Uterus (tissue), 4 donors: ENCODE data around the gene APOBEC2. TPM values are rescaled to one million over a fixed set of nuclear protein-coding genes. Genes with fewer than 3 reads are reported as not detected.

Source experiments
- DNase-seq, 2 donors: peaks; one replicate each; pipeline ENCODE4 v3.0.0-alpha.2; 2019 to 2020
- H3K27ac ChIP-seq, 2 donors: fragments of 200-600 bp; sonication (generic); 1 replicate in 1 of 2; 2 replicates in 1 of 2; pipeline ENCODE4 v1.5.1; 2016 to 2018
- H3K27me3 ChIP-seq, 2 donors: fragments of 200-600 bp; sonication (generic); one replicate each; pipeline ENCODE4 v1.5.1; 2018 to 2019; ENCODE audit warnings: control low read depth in 1 of 2
- H3K36me3 ChIP-seq, 2 donors: fragments of 200-600 bp; sonication (generic); one replicate each; pipeline ENCODE4 v1.5.1; 2019; ENCODE audit warnings: control low read depth in 1 of 2
- H3K4me1 ChIP-seq, 2 donors: fragments of 200-600 bp; sonication (generic); one replicate each; pipeline ENCODE4 v1.5.1; 2018 to 2019; ENCODE audit warnings: control low read depth in 1 of 2
- H3K4me3 ChIP-seq, 2 donors: fragments of 200-600 bp; sonication (generic); 1 replicate in 1 of 2; 2 replicates in 1 of 2; pipeline ENCODE4 v1.5.1; 2018 to 2019; ENCODE audit warnings: mild to moderate bottlenecking in 1 of 2
- H3K9me3 ChIP-seq, 2 donors: fragments of 200-600 bp; sonication (generic); one replicate each; pipeline ENCODE4 v1.5.1; 2019; ENCODE audit warnings: control low read depth in 1 of 2
- CTCF ChIP-seq, 4 experiments: fragments of 200-600 bp in 2 of 4; fragments of 450-650 bp in 2 of 4; sonication (generic) in 2 of 4; IDR thresholded peaks; one replicate each; pipeline ENCODE4 v1.5.1; 2016 to 2019; ENCODE audit warnings: antibody characterized with exemption in 4 of 4, mild to moderate bottlenecking in 2 of 4, moderate library complexity in 1 of 4
- POLR2A ChIP-seq, 2 donors: fragments of 450-650 bp; IDR thresholded peaks; one replicate each; pipeline ENCODE4 v1.6.1; 2016; ENCODE audit warnings: antibody characterized with exemption in 2 of 2, mild to moderate bottlenecking in 1 of 2, moderate library complexity in 1 of 2
- intact Hi-C: fragments of 100-400 bp; cut with DNase I; formaldehyde crosslinking; loops from one replicate; pipeline ENCODE4 v1.15.1; 2023; ENCODE audit warnings: low total_unique reads
- total RNA-seq, 4 donors: library from RNA; depleted of rRNA in 3 of 4; stranded (reverse); fragments of >200 nt in 3 of 4; gene quantifications; one replicate each; pipeline versions ENCODE4 v1.1.0 to v1.2.4, GENCODE V29; 2014 to 2023
- donor health status: DM: yes; HTN: yes; CAD: no.

The APOBEC2 gene
- total RNA-seq, 4 donors from 2014 or later = not detected

DNA sequence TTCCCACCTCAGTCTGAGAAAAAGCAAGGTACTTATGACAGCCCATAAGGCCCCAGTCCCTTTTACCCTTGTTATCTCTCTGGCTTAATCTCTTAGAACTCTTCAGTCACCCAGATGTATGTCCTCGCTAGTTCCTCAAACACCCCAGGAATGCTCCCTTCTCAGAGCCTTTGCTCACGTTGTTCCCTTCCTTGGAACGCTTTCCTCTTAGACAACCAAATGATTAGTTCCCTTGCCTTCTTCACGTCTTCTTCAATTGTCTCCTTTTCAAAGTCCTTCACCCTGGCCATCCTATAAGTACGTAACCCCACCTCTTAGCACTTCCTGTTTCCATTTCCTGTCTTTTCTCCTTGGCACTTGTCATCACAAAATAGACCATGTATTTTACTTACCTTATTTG is 1.1 kb upstream of the APOBEC2 start:
- H3K9me3 ChIP-seq = no peaks in the 10 kb centered on the region
- no peaks in the 10 kb centered on the region for H3K27me3 ChIP-seq
- H3K4me1 ChIP-seq = no peaks in the 10 kb centered on the region
- H3K36me3 ChIP-seq = no peaks in the 10 kb centered on the region
- TF ChIP-seq POLR2A (IDR thresholded peaks at IDR 0.05) (no peak), CTCF (IDR thresholded peaks at IDR 0.05) (no peak)
- no peak overlapping the region for H3K27ac ChIP-seq
- H3K4me3 ChIP-seq = no peak overlapping the region
- DNase-seq = no peak
- intact Hi-C loops = no loop called here

DNA sequence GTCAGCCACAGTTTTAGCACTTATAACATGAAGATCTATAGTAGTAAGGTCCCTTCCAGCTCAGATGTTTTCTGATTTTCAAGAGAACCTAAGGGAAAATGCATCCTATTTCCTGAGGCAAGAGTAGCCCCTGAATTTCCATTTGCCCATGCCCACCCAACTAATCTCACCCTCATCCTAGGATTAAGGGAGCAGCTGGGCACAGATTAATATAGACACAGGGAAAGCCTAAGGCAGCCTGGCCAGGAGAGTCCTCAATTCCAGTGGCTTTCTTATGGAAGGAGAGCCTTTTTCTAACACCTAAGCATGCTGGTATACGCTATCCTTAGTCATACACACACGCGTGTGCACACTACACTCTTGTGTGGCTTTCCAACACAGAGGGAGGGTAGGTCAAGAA is 1.5 kb downstream of the APOBEC2 start:
- Histone ChIP-seq H3K27ac (no peak overlapping the region), H3K4me3 (no peak overlapping the region), H3K27me3 (no peaks in the 10 kb centered on the region), H3K4me1 (no peaks in the 10 kb centered on the region), H3K36me3 (no peaks in the 10 kb centered on the region), H3K9me3 (no peaks in the 10 kb centered on the region)
- intact Hi-C loops = no loop called here
- TF ChIP-seq CTCF (IDR thresholded peaks at IDR 0.05) (no peak), POLR2A (IDR thresholded peaks at IDR 0.05) (no peak)
- no peak for DNase-seq

DNA sequence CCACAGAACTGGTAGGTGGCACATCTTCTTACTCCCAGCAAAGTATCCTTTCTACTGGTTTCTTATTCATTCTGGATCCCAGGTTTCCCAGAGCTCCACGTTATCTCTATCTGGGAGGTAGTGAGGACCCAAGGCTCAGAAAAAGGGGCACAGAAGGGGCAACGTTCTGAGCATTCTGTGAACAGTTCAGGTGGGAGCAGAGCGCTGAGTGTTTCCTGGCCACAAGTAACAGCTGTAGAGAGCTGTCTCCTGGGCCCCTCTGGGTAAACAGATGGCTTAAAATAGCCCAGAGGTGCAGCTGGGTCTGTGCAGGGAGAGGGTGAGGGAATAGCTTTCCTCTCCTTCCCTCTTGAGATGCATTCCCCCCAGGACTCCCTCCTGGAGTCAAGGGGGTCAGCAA is 2.1 kb downstream of the APOBEC2 start:
- no peak for TF ChIP-seq CTCF (IDR thresholded peaks at IDR 0.05)
- no peak for TF ChIP-seq POLR2A (IDR thresholded peaks at IDR 0.05)
- no peak overlapping the region for H3K4me3 ChIP-seq
- H3K27me3 ChIP-seq = no peaks in the 10 kb centered on the region
- no peaks in the 10 kb centered on the region for H3K9me3 ChIP-seq
- H3K27ac ChIP-seq = no peak overlapping the region
- no peak for DNase-seq
- H3K4me1 ChIP-seq = no peaks in the 10 kb centered on the region
- no peaks in the 10 kb centered on the region for H3K36me3 ChIP-seq
- intact Hi-C loops = no loop called here

DNA sequence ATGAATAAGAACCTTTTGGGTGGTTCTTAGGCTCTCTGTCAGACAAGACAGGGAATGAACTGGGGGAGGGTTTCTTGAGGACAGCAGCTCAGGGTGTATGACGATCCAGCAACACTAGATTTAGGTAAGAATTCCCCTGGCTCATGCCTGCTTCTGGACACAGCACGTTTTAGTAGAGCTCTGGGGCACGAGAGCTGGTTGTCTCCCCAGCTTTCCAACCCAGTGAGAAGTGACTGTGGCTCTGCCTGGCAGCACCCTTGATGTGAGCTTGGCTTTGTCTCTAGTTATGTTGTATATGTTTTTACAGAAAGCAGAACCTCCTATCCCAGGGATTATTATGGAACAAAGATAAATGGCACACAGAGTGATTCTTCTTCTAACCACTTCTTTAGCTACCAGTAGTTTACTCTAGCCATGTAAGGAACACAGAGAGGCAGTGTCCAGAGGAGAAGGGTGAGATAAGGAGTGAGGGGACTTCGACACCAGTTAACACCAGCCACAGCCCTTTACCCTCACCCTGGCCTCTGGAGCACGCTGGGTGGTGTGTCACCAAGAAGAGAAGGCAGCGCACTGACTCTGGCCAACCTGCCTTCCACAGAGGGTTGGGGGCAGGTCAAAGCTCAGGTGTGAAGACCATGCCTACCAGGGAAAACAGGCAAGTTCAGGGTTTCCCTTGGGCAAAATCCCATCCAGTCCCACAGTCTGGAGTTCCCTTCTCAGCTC is 3.9 kb downstream of the APOBEC2 start:
- Histone ChIP-seq H3K27ac (no peak overlapping the region), H3K9me3 (no peaks in the 10 kb centered on the region), H3K27me3 (no peaks in the 10 kb centered on the region), H3K36me3 (no peaks in the 10 kb centered on the region), H3K4me1 (no peaks in the 10 kb centered on the region), H3K4me3 (no peak overlapping the region)
- intact Hi-C loops = no loop called here
- TF ChIP-seq CTCF (IDR thresholded peaks at IDR 0.05) (no peak), POLR2A (IDR thresholded peaks at IDR 0.05) (no peak)
- no peak for DNase-seq

DNA sequence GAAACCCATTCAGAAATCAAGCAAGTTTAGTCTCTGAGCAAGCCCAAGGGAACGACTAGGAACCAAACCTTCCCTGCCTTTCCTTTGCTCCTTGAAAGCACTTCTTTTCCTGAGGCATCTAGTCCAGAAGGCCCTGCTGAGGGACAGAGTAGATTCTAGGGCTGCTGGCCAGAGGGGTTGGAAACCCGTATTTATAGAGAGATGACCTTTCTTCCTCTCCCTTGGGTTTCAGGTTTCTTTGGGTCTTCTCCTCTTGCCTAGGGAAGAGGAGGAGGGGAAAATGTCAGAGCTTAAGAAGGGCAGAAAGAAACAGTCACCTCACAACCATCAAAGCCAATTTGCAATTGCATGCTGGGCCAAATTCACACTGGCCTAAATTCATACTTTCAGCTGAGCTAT is 5.8 kb downstream of the APOBEC2 start:
- Histone ChIP-seq H3K4me3 (no peak overlapping the region), H3K4me1 (no peaks in the 10 kb centered on the region), H3K36me3 (no peaks in the 10 kb centered on the region), H3K9me3 (no peaks in the 10 kb centered on the region), H3K27ac (no peak overlapping the region), H3K27me3 (no peaks in the 10 kb centered on the region)
- TF ChIP-seq POLR2A (IDR thresholded peaks at IDR 0.05) = no peak
- TF ChIP-seq CTCF (IDR thresholded peaks at IDR 0.05) = no peak
- no peak for DNase-seq
- intact Hi-C loops = no loop called here
